ENCODE data around the gene CIB1.

Gene CIB1

GRCh38 chr15:90201130-90201943 is 32.4 kb downstream of the CIB1 start, which contains the start of gene SEMA4B:
Gene SEMA4B (plus strand): TSS chr15:90201330. CDS start chr15:90201579, 249 bp downstream.
- Histone ChIP-seq H3K36me3 (peaks cover 0 to 11% (median 0%) of the 10 kb centered on the region in 3 donors), H3K27me3 (no peaks in the 10 kb centered on the region), H3K4me1 (peaks cover 0 to 54% (median 43%) of the 10 kb centered on the region in 4 donors), H3K27ac (peak within 1 kb of the TSS; percentile 74 to 84), H3K4me3 (peak within 1 kb of the TSS; percentile 71 to 96), H3K9me3 (no peaks in the 10 kb centered on the region)
- DNase-seq: peak; percentile 67 to 83
- intact Hi-C loops (cut with DNase I; ENCODE audit: low total_unique reads): loop anchor here (5.0 kb wide), 1 partner anchor 39 kb away; no protein-coding TSS in a partner anchor
- peak in 1 of 2 experiments; percentile 3 for TF ChIP-seq CTCF (IDR thresholded peaks at IDR 0.05)

- H3K9me3 ChIP-seq: no peaks in the 10 kb centered on the region
- peak overlapping the region; percentile 74 to 84 for H3K27ac ChIP-seq
- no peaks in the 10 kb centered on the region for H3K27me3 ChIP-seq
- peaks cover 0 to 48% (median 41%) of the 10 kb centered on the region in 4 donors for H3K4me1 ChIP-seq
- no peak for DNase-seq
- peaks cover 0 to 4% (median 0%) of the 10 kb centered on the region in 3 donors for H3K36me3 ChIP-seq
- TF ChIP-seq CTCF (IDR thresholded peaks at IDR 0.05): peak in 1 of 2 experiments; percentile 3
- intact Hi-C loops (cut with DNase I; ENCODE audit: low total_unique reads): loop anchor here (5.0 kb wide), 1 partner anchor 38 kb away; no protein-coding TSS in a partner anchor
- H3K4me3 ChIP-seq: peak overlapping the region; percentile 71 to 96
These were observed 33.1 kb downstream of the CIB1 start for GRCh38 chr15:90200534-90201129.

GRCh38 chr15:90194655-90195054 is 39.1 kb downstream of the CIB1 start:
- Histone ChIP-seq H3K36me3 (no peaks in the 10 kb centered on the region), H3K4me1 (peaks cover 0 to 39% (median 29%) of the 10 kb centered on the region in 4 donors), H3K27me3 (no peaks in the 10 kb centered on the region), H3K9me3 (no peaks in the 10 kb centered on the region), H3K4me3 (no peak overlapping the region), H3K27ac (no peak overlapping the region)
- no peak for TF ChIP-seq CTCF (IDR thresholded peaks at IDR 0.05)
- DNase-seq: no peak
- intact Hi-C loops (cut with DNase I; ENCODE audit: low total_unique reads): no loop called here

- Histone ChIP-seq H3K9me3 (no peaks in the 10 kb centered on the region), H3K36me3 (no peaks in the 10 kb centered on the region), H3K27me3 (no peaks in the 10 kb centered on the region), H3K4me1 (peaks cover 0 to 39% (median 29%) of the 10 kb centered on the region in 4 donors), H3K27ac (peak overlapping the region; percentile 72 to 73), H3K4me3 (no peak overlapping the region)
- intact Hi-C loops (cut with DNase I; ENCODE audit: low total_unique reads): no loop called here
- peak in 1 of 2 donors; percentile 33 for DNase-seq
- no peak for TF ChIP-seq CTCF (IDR thresholded peaks at IDR 0.05)
These were observed 40.6 kb downstream of the CIB1 start for GRCh38 chr15:90192961-90193786.

- no peak overlapping the region for H3K4me3 ChIP-seq
These were observed 41.8 kb downstream of the CIB1 start for GRCh38 chr15:90191794-90192509.

More at GRCh38 chr15:90191794-90192509, 41.8 kb downstream of the CIB1 start:
- TF ChIP-seq CTCF (IDR thresholded peaks at IDR 0.05): no peak
- Histone ChIP-seq H3K4me1 (peaks cover 0 to 48% (median 30%) of the 10 kb centered on the region in 4 donors), H3K9me3 (no peaks in the 10 kb centered on the region), H3K27ac (peak overlapping the region; percentile 72 to 73), H3K36me3 (no peaks in the 10 kb centered on the region), H3K27me3 (no peaks in the 10 kb centered on the region)
- intact Hi-C loops (cut with DNase I; ENCODE audit: low total_unique reads): no loop called here
- peak; percentile 74 to 87 for DNase-seq

All from tibial artery (tissue), 4 donors.